Neuronal stem cell (in vitro differentiated cells): Measurements from ENCODE around the gene CRISP2.

Experiments used
- DNase-seq: peaks from one replicate; pipeline ENCODE4 v3.0.0-alpha.2; 2013; ENCODE audit warnings: low spot score
- H2AFZ ChIP-seq: one replicate; pipeline ENCODE4 v1.6.1; 2013; ENCODE audit warnings: mild to moderate bottlenecking, low read length, inconsistent platforms
- H2AK5ac ChIP-seq: 2 replicates; pipeline ENCODE4 v1.6.1; 2013; ENCODE audit warnings: low read depth, mild to moderate bottlenecking, inconsistent platforms, low read length, moderate library complexity, mixed read lengths
- H2BK120ac ChIP-seq: 2 replicates; pipeline ENCODE4 v1.6.1; 2013; ENCODE audit warnings: low read depth, mild to moderate bottlenecking, inconsistent platforms, low read length, moderate library complexity, mixed read lengths
- H2BK12ac ChIP-seq: one replicate; pipeline ENCODE4 v1.6.1; 2013; ENCODE audit warnings: low read length, inconsistent platforms
- H2BK15ac ChIP-seq: 2 replicates; pipeline ENCODE4 v1.6.1; 2013; ENCODE audit warnings: mild to moderate bottlenecking, low read length, inconsistent platforms, mixed read lengths
- H2BK5ac ChIP-seq: one replicate; pipeline ENCODE4 v1.6.1; 2013; ENCODE audit warnings: inconsistent platforms, mild to moderate bottlenecking, low read length, moderate library complexity
- H3K14ac ChIP-seq: one replicate; pipeline ENCODE4 v1.6.1; 2013; ENCODE audit warnings: low read length, inconsistent platforms
- H3K18ac ChIP-seq: 2 replicates; pipeline ENCODE4 v1.6.1; 2013; ENCODE audit warnings: low read length, inconsistent platforms
- H3K23ac ChIP-seq: 2 replicates; pipeline ENCODE4 v1.6.1; 2013; ENCODE audit warnings: low read depth, mild to moderate bottlenecking, mixed read lengths, low read length, inconsistent platforms; ENCODE audit not compliant: poor library complexity
- H3K27ac ChIP-seq: replicated peaks from 3 replicates; pipeline ENCODE4 v1.5.1; 2013; ENCODE audit warnings: low read length, inconsistent platforms
- H3K27me3 ChIP-seq, 3 experiments: 2 replicates each; pipeline ENCODE4 v1.6.1; 2013; ENCODE audit warnings: low read length in 3 of 3, mild to moderate bottlenecking in 2 of 3, inconsistent platforms in 1 of 3, low read depth in 1 of 3, mixed read lengths in 1 of 3, moderate library complexity in 1 of 3; ENCODE audit not compliant: control insufficient read depth in 3 of 3, insufficient read depth in 3 of 3
- H3K36me3 ChIP-seq, 2 donors: replicated peaks in 1 of 2; 2 replicates each; pipeline ENCODE4 v1.6.1; 2013; ENCODE audit warnings: low read length in 2 of 2; ENCODE audit not compliant: control insufficient read depth in 2 of 2, insufficient read depth in 2 of 2
- H3K4ac ChIP-seq: 2 replicates; pipeline ENCODE4 v1.6.1; 2013; ENCODE audit warnings: inconsistent platforms, mild to moderate bottlenecking, low read length, moderate library complexity
- H3K4me1 ChIP-seq, 2 donors: 1 replicate in 1 of 2; 2 replicates in 1 of 2; pipeline ENCODE4 v1.6.1; 2013; ENCODE audit warnings: low read length in 2 of 2, low read depth in 1 of 2; ENCODE audit not compliant: control insufficient read depth in 2 of 2, insufficient read depth in 1 of 2
- H3K4me2 ChIP-seq: one replicate; pipeline ENCODE4 v1.6.1; 2013; ENCODE audit warnings: mild to moderate bottlenecking, low read length, inconsistent platforms; ENCODE audit not compliant: insufficient read depth, poor library complexity, severe bottlenecking
- H3K4me3 ChIP-seq, 2 donors: 2 replicates each; pipeline ENCODE4 v1.5.1; 2013; ENCODE audit warnings: low read length in 2 of 2, mild to moderate bottlenecking in 2 of 2, inconsistent platforms in 1 of 2, moderate library complexity in 1 of 2
- H3K79me1 ChIP-seq: one replicate; pipeline ENCODE4 v1.6.1; 2013; ENCODE audit warnings: low read depth, mild to moderate bottlenecking, inconsistent platforms, low read length, moderate library complexity
- H3K9ac ChIP-seq: one replicate; pipeline ENCODE4 v1.6.1; 2013; ENCODE audit warnings: mild to moderate bottlenecking, low read depth, low read length, inconsistent platforms; ENCODE audit not compliant: poor library complexity
- H3K9me3 ChIP-seq, 2 donors: replicated peaks in 1 of 2; 2 replicates each; pipeline versions ENCODE3 to v1.6.1; 2013; ENCODE audit warnings: low read length in 2 of 2, mild to moderate bottlenecking in 2 of 2, inconsistent platforms in 1 of 2, low read depth in 1 of 2, mixed read lengths in 1 of 2, moderate library complexity in 1 of 2; ENCODE audit not compliant: control insufficient read depth in 2 of 2, insufficient read depth in 1 of 2
- H4K8ac ChIP-seq: one replicate; pipeline ENCODE4 v1.6.1; 2013; ENCODE audit warnings: low read depth, mild to moderate bottlenecking, inconsistent platforms, low read length, moderate library complexity
- H4K91ac ChIP-seq: one replicate; pipeline ENCODE4 v1.6.1; 2013; ENCODE audit warnings: low read length, low read depth, mild to moderate bottlenecking, inconsistent platforms; ENCODE audit not compliant: poor library complexity
- WGBS, 2 donors: extraction: QIAGEN DNeasy Blood & Tissue Kit; methylation state at CpG; one replicate each; pipeline ENCODE4 v1.1.7; 2013; ENCODE audit warnings: missing lambda C conversion rate in 2 of 2, mixed read lengths in 1 of 2; ENCODE audit not compliant: insufficient read length in 2 of 2, insufficient replicate concordance in 1 of 2; ENCODE audit errors: extremely low coverage in 2 of 2; 5-methylcytosine and 5-hydroxymethylcytosine counted together

The CRISP2 gene

GRCh38 chr6:49668083-49668511 lies 45.2 kb downstream of the CRISP2 start:
- no peak overlapping the region for H4K91ac ChIP-seq

GRCh38 chr6:49666930-49667757 lies 46.2 kb downstream of the CRISP2 start:
- H3K4me2 ChIP-seq: no peak overlapping the region
- H4K8ac ChIP-seq: no peak overlapping the region
- no peak overlapping the region for H2AK5ac ChIP-seq
- no peak overlapping the region for H2BK120ac ChIP-seq
- H2BK15ac ChIP-seq: no peak overlapping the region
- no peak overlapping the region for H2BK12ac ChIP-seq
- no peak overlapping the region for H3K9ac ChIP-seq
- no peaks in the 10 kb centered on the region for H3K79me1 ChIP-seq
- H3K36me3 ChIP-seq: no peaks in the 10 kb centered on the region
- H3K14ac ChIP-seq: no peak overlapping the region
- H3K23ac ChIP-seq: no peak overlapping the region
- H3K4me3 ChIP-seq: no peak overlapping the region
- H2BK5ac ChIP-seq: no peak overlapping the region
- WGBS, 2 donors: 100% methylated on average over 1 of the region's 5 CpGs; no CpG with 5 or more reads in 1 of the 2 donors
- no peak overlapping the region for H3K27ac ChIP-seq
- no peaks in the 10 kb centered on the region for H3K9me3 ChIP-seq
- no peak overlapping the region for H2AFZ ChIP-seq
- H3K18ac ChIP-seq: no peak overlapping the region
- H4K91ac ChIP-seq: no peak overlapping the region
- peaks cover 0 to 2% of the 10 kb centered on the region in 2 donors for H3K4me1 ChIP-seq
- no peak overlapping the region for H3K4ac ChIP-seq
- DNase-seq: no peak
- no peaks in the 10 kb centered on the region for H3K27me3 ChIP-seq

More at GRCh38 chr6:49668083-49668511, 45.2 kb downstream of the CRISP2 start:
- H3K18ac ChIP-seq: no peak overlapping the region
- no peaks in the 10 kb centered on the region for H3K9me3 ChIP-seq
- no peaks in the 10 kb centered on the region for H3K27me3 ChIP-seq
- no peak overlapping the region for H2BK15ac ChIP-seq
- H2AK5ac ChIP-seq: no peak overlapping the region
- H4K8ac ChIP-seq: no peak overlapping the region
- H3K4me3 ChIP-seq: no peak overlapping the region
- H2AFZ ChIP-seq: no peak overlapping the region
- DNase-seq: no peak
- no peak overlapping the region for H3K4me2 ChIP-seq
- H2BK5ac ChIP-seq: no peak overlapping the region
- no peak overlapping the region for H3K4ac ChIP-seq
- H3K4me1 ChIP-seq: peaks cover 0 to 2% of the 10 kb centered on the region in 2 donors
- H3K36me3 ChIP-seq: no peaks in the 10 kb centered on the region
- no peak overlapping the region for H2BK12ac ChIP-seq
- H3K23ac ChIP-seq: no peak overlapping the region
- no peak overlapping the region for H2BK120ac ChIP-seq
- no peak overlapping the region for H3K9ac ChIP-seq
- no peak overlapping the region for H3K14ac ChIP-seq
- H3K27ac ChIP-seq: no peak overlapping the region
- no peaks in the 10 kb centered on the region for H3K79me1 ChIP-seq

GRCh38 chr6:49666480-49666879 lies 46.9 kb downstream of the CRISP2 start:
- H2BK12ac ChIP-seq: no peak overlapping the region

GRCh38 chr6:49664817-49665216 lies 48.5 kb downstream of the CRISP2 start:
- Histone ChIP-seq H3K9ac (no peak overlapping the region), H3K4me2 (no peak overlapping the region), H3K23ac (no peak overlapping the region), H4K8ac (no peak overlapping the region), H3K18ac (no peak overlapping the region), H3K9me3 (no peaks in the 10 kb centered on the region), H2BK5ac (no peak overlapping the region), H2AK5ac (no peak overlapping the region), H3K36me3 (no peaks in the 10 kb centered on the region), H2BK12ac (no peak overlapping the region), H4K91ac (no peak overlapping the region), H2AFZ (no peak overlapping the region), H3K27me3 (no peaks in the 10 kb centered on the region), H3K4me1 (peaks cover 0 to 2% of the 10 kb centered on the region in 2 donors), H3K14ac (no peak overlapping the region), H3K4me3 (no peak overlapping the region), H2BK15ac (no peak overlapping the region), H3K27ac (no peak overlapping the region), H3K4ac (no peak overlapping the region), H2BK120ac (no peak overlapping the region), H3K79me1 (no peaks in the 10 kb centered on the region)
- no CpG with 5 or more reads among the region's 3 CpGs for WGBS, 2 donors
- DNase-seq: no peak

More at GRCh38 chr6:49666480-49666879, 46.9 kb downstream of the CRISP2 start:
- H2AK5ac ChIP-seq: no peak overlapping the region
- no peak overlapping the region for H4K91ac ChIP-seq
- H3K27me3 ChIP-seq: no peaks in the 10 kb centered on the region
- no peak overlapping the region for H3K23ac ChIP-seq
- H2BK5ac ChIP-seq: no peak overlapping the region
- H4K8ac ChIP-seq: no peak overlapping the region
- no peak overlapping the region for H3K27ac ChIP-seq
- no peak overlapping the region for H3K18ac ChIP-seq
- H3K4ac ChIP-seq: no peak overlapping the region
- H3K4me3 ChIP-seq: no peak overlapping the region
- DNase-seq: no peak
- WGBS, 2 donors: no CpG with 5 or more reads among the region's 1 CpG
- no peaks in the 10 kb centered on the region for H3K79me1 ChIP-seq
- no peaks in the 10 kb centered on the region for H3K9me3 ChIP-seq
- H2BK15ac ChIP-seq: no peak overlapping the region
- peaks cover 0 to 2% of the 10 kb centered on the region in 2 donors for H3K4me1 ChIP-seq
- H3K36me3 ChIP-seq: no peaks in the 10 kb centered on the region
- H3K9ac ChIP-seq: no peak overlapping the region
- no peak overlapping the region for H3K14ac ChIP-seq
- no peak overlapping the region for H3K4me2 ChIP-seq
- no peak overlapping the region for H2AFZ ChIP-seq
- no peak overlapping the region for H2BK120ac ChIP-seq
